HG03378 (cell line): ENCODE data around the gene CTDSPL.

ENCODE experiments used
- ATAC-seq: cut with Tn5 transposase; IDR thresholded peaks from one replicate; pipeline ENCODE4 v1.9.1; 2021; ENCODE audit warnings: mild to moderate bottlenecking, moderate library complexity; ENCODE audit not compliant: unreplicated experiment

CTDSPL gene

GRCh38 chr3:37912052-37912733 is 50.5 kb downstream of the CTDSPL start:
- ATAC-seq, result no peak

GRCh38 chr3:37913522-37913921 is 51.8 kb downstream of the CTDSPL start:
- ATAC-seq, result no peak

GRCh38 chr3:37916685-37917084 is 55.0 kb downstream of the CTDSPL start:
- ATAC-seq, result no peak

GRCh38 chr3:37918627-37919026 is 56.9 kb downstream of the CTDSPL start:
- ATAC-seq, result no peak

- no peak for ATAC-seq
These were observed 58.5 kb downstream of the CTDSPL start for GRCh38 chr3:37920156-37920699.

- ATAC-seq, result no peak
These were observed 59.3 kb downstream of the CTDSPL start for GRCh38 chr3:37921025-37921424.

GRCh38 chr3:37922721-37923568 is 61.3 kb downstream of the CTDSPL start:
- ATAC-seq, result no peak

GRCh38 chr3:37923569-37924040 is 61.9 kb downstream of the CTDSPL start:
- no peak for ATAC-seq

GRCh38 chr3:37924453-37924852 is 62.8 kb downstream of the CTDSPL start:
- ATAC-seq, result no peak

GRCh38 chr3:37925157-37925556 is 63.5 kb downstream of the CTDSPL start:
- no peak for ATAC-seq

GRCh38 chr3:37926611-37927010 is 64.9 kb downstream of the CTDSPL start:
- no peak for ATAC-seq

GRCh38 chr3:37930495-37930894 is 68.8 kb downstream of the CTDSPL start:
- ATAC-seq, result no peak

- no peak for ATAC-seq
These were observed 70.8 kb downstream of the CTDSPL start for GRCh38 chr3:37932505-37932904.

- ATAC-seq, result no peak
These were observed 73.1 kb downstream of the CTDSPL start for GRCh38 chr3:37934631-37935289.

GRCh38 chr3:37935290-37935668 is 73.6 kb downstream of the CTDSPL start:
- ATAC-seq, result no peak

GRCh38 chr3:37935756-37936666 is 74.3 kb downstream of the CTDSPL start:
- no peak for ATAC-seq

- ATAC-seq, result no peak
These were observed 75.5 kb downstream of the CTDSPL start for GRCh38 chr3:37937156-37937555.

- ATAC-seq, result no peak
These were observed 76.3 kb downstream of the CTDSPL start for GRCh38 chr3:37938011-37938410.

GRCh38 chr3:37940242-37940908 is 78.7 kb downstream of the CTDSPL start:
- no peak for ATAC-seq
